ENCODE measurements around the gene BFSP2.

Gene BFSP2

DNA sequence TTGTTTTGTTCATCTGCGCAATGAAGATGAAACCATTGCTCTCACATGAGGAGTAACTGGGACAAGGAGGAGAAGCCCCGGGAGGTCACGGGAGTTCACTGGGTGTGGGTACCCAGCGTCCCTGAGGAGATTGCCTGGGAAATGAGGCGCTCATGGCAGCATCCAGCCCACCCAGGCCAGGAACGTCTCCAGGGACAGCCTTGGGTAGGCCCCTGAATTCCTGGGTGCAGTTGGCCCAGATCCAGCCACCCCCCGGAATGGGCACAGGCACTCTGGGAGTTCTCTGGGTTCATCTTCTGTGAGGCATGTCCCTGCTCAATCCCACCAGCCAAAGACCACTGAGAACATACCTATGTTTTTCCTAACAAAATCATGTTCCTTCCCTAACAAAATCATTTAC is 18.5 kb downstream of the BFSP2 start:
- no peak overlapping the region for H3K27ac ChIP-seq
- no peak for TF ChIP-seq ZFX (IDR thresholded peaks at IDR 0.05)

DNA sequence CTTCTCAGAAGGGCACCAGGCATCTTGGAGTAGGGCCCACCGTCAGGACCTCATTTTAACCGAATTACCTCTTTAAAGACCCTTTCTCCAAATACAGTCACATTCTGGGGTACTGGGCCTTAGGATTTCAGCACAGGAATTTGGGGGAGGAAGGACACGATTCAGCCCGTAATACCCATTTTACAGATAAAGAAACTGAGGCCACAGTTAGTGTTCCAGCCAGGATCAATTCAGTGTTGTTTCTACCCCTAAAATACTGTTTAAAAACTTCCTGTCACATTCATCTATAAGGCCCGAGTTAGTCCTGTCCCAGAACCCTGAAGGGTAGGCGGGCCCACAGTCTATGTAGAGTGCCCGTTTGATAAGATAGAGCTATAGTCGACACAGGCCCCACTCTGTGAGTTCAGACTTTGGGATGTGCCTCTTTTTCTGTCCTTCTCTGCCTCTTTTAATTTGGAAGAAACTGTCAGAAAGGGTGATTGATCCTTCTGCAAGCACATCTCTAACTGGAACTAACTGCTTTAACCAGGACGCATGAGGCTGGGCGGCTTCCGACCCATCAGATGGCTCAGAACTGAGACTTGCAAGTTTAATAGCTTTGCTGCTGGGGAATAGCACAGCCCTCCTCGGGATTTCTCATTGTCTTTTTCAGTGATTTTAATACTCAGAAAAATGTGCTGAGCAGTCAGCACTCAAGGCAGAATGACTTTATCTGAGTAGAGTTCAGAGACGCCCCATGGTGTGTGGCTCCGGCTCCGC is 19.5 kb downstream of the BFSP2 start:
- no peak for TF ChIP-seq ZFX (IDR thresholded peaks at IDR 0.05)
- TF ChIP-seq, protein P1, sequence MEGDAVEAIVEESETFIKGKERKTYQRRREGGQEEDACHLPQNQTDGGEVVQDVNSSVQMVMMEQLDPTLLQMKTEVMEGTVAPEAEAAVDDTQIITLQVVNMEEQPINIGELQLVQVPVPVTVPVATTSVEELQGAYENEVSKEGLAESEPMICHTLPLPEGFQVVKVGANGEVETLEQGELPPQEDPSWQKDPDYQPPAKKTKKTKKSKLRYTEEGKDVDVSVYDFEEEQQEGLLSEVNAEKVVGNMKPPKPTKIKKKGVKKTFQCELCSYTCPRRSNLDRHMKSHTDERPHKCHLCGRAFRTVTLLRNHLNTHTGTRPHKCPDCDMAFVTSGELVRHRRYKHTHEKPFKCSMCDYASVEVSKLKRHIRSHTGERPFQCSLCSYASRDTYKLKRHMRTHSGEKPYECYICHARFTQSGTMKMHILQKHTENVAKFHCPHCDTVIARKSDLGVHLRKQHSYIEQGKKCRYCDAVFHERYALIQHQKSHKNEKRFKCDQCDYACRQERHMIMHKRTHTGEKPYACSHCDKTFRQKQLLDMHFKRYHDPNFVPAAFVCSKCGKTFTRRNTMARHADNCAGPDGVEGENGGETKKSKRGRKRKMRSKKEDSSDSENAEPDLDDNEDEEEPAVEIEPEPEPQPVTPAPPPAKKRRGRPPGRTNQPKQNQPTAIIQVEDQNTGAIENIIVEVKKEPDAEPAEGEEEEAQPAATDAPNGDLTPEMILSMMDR (conservative IDR thresholded peaks at IDR 0.05): no peak
- H3K27ac ChIP-seq: no peak overlapping the region

DNA sequence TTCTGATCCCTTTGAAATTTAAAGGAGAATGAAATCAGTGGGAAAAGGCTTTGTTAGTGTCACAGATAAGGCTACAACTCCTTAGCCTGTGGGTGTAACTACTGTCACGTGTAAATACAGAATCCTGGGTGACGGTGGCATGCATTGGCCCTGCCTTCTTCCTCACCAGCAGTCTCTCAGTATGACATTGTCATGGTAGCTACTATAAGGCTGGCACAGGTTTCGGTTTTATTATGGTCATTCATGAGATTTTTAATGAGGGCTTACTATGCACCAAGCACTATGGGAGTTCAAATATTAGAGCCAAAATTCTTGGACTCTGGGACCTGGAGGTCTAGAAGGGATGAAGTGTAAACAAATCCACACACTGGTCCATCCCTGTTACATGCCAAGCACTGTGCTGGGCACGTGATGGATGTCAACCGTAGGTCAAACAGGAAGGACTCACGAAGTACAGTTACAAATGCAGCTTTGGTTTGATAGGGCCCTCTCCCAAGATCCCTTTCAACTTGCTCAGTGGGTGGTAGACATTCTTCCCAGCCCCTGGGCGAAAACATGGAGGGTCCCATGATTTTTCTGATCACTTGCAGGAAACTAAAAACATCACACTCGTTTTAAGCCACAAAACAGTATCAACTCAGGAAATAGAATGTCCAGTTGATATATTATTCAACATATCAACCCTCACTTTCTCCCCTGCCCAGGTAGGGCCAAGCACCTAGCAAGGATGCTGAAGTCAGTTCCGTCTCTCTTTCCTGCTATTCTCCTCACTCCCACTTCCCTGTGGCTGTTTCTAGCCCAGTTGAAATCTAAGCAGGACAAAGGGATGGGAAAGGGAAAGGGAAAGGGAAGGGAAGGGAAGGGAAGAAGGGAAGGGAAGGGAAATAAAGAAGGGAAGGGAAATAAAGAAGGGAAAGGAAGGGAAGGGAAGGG is 25.3 kb downstream of the BFSP2 start:
- H3K27ac ChIP-seq: no peak overlapping the region
- peak; percentile 10; the same call in 1 of the 2 replicates for TF ChIP-seq ZFX (IDR thresholded peaks at IDR 0.05)
- TF ChIP-seq, protein P1 (conservative IDR thresholded peaks at IDR 0.05): no peak

DNA sequence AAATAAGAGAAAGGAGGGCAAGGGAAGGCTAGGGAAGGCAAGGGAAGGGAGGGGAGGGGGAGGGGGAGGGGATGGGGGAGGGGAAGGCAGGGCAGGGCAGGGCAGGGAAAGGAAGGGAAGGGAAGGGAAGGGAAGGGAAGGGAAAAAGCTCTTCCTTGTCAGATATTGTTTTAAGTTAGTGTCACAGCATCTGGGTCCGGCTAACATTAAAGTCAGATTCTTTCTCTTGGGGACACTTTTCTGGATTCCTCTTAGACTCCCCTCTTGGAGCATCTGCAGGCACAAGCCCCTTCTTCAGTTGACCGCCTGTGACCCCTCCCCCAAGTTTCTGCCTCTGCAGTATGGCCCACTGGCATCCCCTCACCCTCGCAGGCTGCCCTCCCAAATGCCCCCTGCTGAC is 26.0 kb downstream of the BFSP2 start:
- H3K27ac ChIP-seq: no peak overlapping the region
- TF ChIP-seq, protein P1 (conservative IDR thresholded peaks at IDR 0.05): no peak
- TF ChIP-seq ZFX (IDR thresholded peaks at IDR 0.05): no peak

DNA sequence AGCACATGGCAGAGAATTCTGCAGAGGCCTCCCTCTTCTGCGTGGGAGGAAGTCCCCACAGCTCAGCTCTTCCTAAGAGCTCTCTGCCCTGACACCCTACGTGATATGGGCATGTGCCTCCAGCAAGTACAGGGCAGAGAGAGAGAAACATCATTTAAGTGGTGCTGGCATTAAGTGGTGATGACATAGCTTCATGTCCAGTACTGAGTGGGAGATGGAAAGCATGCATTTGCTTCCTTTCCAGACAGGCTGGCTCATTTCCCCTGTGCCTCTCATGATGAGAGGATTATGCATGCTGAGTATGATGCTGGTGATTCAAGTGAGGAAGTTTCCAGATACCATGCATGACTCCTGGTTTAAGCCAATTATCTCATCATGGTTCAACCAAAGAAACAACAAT is 26.9 kb downstream of the BFSP2 start:
- no peak overlapping the region for H3K27ac ChIP-seq
- TF ChIP-seq, protein P1 (conservative IDR thresholded peaks at IDR 0.05): no peak
- no peak for TF ChIP-seq ZFX (IDR thresholded peaks at IDR 0.05)

DNA sequence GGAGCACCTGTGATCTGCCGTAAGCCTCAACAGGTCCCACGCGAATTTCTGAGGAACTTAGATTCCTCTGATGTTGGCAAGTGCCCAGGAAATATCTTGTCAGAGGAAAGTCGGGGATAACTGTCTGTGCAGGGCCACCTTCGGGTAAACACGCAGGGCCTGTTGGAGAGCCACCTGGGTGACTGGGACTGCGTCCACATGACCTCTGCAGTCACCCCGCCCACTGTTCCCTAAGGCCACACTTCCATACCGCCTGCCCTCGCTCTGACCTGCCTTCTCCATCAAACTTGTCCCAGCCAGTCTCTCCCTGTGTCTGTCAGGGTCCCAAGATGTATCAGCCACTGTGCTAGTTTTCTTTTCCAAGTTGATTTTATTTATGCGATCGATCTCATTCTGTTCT is 28.7 kb downstream of the BFSP2 start:
- TF ChIP-seq, protein P1 (conservative IDR thresholded peaks at IDR 0.05): no peak
- no peak for TF ChIP-seq ZFX (IDR thresholded peaks at IDR 0.05)
- H3K27ac ChIP-seq: no peak overlapping the region

DNA sequence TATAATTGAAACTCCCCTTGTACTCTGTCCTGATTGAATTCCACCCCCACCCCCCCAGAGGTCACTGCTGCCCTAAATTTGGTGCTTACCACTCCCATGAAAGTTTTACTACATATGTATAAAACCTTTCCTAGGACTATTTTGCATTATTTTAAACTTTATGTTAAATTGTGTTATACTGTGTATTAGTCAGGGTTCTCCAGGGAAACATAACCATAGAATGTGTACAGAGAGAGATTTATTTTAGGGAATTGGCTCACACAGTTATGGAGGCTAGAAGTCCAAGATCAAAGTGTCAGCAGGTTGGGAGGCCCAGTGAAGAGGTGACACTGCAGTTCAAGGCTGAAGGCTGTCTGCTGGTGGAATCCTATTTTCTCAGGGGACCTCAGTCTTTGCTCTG is 29.2 kb downstream of the BFSP2 start:
- no peak for TF ChIP-seq ZFX (IDR thresholded peaks at IDR 0.05)
- TF ChIP-seq, protein P1 (conservative IDR thresholded peaks at IDR 0.05): no peak
- no peak overlapping the region for H3K27ac ChIP-seq
